DOHH2 (cell line): Measurements from ENCODE around the gene GSK3B.

ENCODE experiments used
- H3F3A ChIP-seq: fragments of 200-600 bp; sonication (generic), shearing (Covaris generic); 2 replicates; pipeline ENCODE4 v1.6.0; 2016; ENCODE audit warnings: antibody characterized with exemption, mild to moderate bottlenecking; ENCODE audit not compliant: control insufficient read depth, insufficient read depth
- H3K27ac ChIP-seq: fragments of 200-600 bp; sonication (generic); 2 replicates; pipeline ENCODE4 v1.5.1; 2014; ENCODE audit warnings: low read depth, mild to moderate bottlenecking, low read length, moderate library complexity
- H3K27me3 ChIP-seq: fragments of 200-600 bp; sonication (generic); 2 replicates; pipeline ENCODE4 v1.6.1; 2014; ENCODE audit warnings: mild to moderate bottlenecking, low read length, mixed read lengths; ENCODE audit not compliant: control insufficient read depth
- H3K36me3 ChIP-seq: fragments of 200-600 bp; sonication (generic); 2 replicates; pipeline ENCODE4 v1.6.1; 2014; ENCODE audit warnings: mild to moderate bottlenecking, low read length, moderate library complexity, mixed read lengths; ENCODE audit not compliant: control insufficient read depth
- H3K4me1 ChIP-seq: fragments of 200-600 bp; sonication (generic); 2 replicates; pipeline ENCODE4 v1.6.1; 2014; ENCODE audit warnings: mild to moderate bottlenecking, low read length, mixed read lengths; ENCODE audit not compliant: control insufficient read depth
- H3K4me2 ChIP-seq: fragments of 200-600 bp; sonication (generic); 2 replicates; pipeline ENCODE4 v1.6.0; 2014; ENCODE audit warnings: mild to moderate bottlenecking, low read length, moderate library complexity
- H3K4me3 ChIP-seq: fragments of 200-600 bp; sonication (generic); 2 replicates; pipeline ENCODE4 v1.5.1; 2014; ENCODE audit warnings: mild to moderate bottlenecking, low read length, mixed read lengths
- H3K79me2 ChIP-seq: fragments of 200-600 bp; sonication (generic); 2 replicates; pipeline ENCODE4 v1.6.1; 2014; ENCODE audit warnings: mild to moderate bottlenecking, low read length, mixed read lengths; ENCODE audit not compliant: control insufficient read depth
- H3K9me2 ChIP-seq: fragments of 200-600 bp; sonication (generic); replicated peaks from 2 replicates; pipeline ENCODE4 v1.6.1; 2014; ENCODE audit warnings: mild to moderate bottlenecking, low read length, mixed read lengths; ENCODE audit not compliant: control insufficient read depth
- H3K9me3 ChIP-seq: fragments of 200-600 bp; sonication (generic); 2 replicates; pipeline ENCODE4 v1.6.1; 2014; ENCODE audit warnings: antibody characterized with exemption, low read length, mixed read lengths; ENCODE audit not compliant: control insufficient read depth, insufficient read depth
- H4K20me1 ChIP-seq: fragments of 200-600 bp; sonication (generic); 2 replicates; pipeline ENCODE4 v1.6.0; 2014; ENCODE audit warnings: low read depth, mild to moderate bottlenecking, antibody characterized with exemption, low read length, moderate library complexity; ENCODE audit not compliant: control insufficient read depth, insufficient read depth
- CTCF ChIP-seq: fragments of 200-600 bp; sonication (generic); IDR thresholded peaks from one replicate; pipeline ENCODE4 v1.5.1; 2014; ENCODE audit warnings: antibody characterized with exemption, mild to moderate bottlenecking, low read depth, low read length; ENCODE audit not compliant: poor library complexity, severe bottlenecking
- EZH2phosphoT487 ChIP-seq: fragments of 200-600 bp; sonication (generic); IDR thresholded peaks from 2 replicates; pipeline ENCODE4 v1.6.1; 2017; ENCODE audit warnings: borderline replicate concordance, mild to moderate bottlenecking, antibody characterized with exemption, low read length, moderate library complexity, mixed read lengths

GSK3B gene

DNA sequence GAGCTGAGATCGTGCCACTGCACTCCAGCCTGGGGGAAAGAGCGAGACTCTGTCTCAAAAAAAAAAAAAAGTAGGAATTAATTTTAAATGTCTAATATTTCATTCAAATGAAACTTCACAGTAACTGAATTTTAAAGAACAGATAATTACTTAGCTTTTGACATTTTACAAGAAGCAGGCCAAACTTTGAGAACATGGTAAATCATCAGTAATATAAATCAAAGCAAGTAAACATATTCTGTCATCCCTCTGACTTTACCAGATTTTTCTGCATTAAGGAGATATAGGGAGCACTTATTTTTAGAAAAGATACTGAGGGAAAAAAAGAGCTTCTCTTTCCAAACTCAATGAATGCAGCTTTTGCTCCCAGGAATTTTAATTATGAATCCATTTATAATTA lies 275.3 kb downstream of the GSK3B start:
- Histone ChIP-seq H3K27me3 (no peaks in the 10 kb centered on the region), H4K20me1 (no peaks in the 10 kb centered on the region), H3K4me1 (no peaks in the 10 kb centered on the region), H3K9me2 (no peaks in the 10 kb centered on the region), H3K36me3 (no peaks in the 10 kb centered on the region), H3K4me3 (no peak overlapping the region), H3K27ac (no peak overlapping the region), H3K79me2 (no peaks in the 10 kb centered on the region), H3K9me3 (no peaks in the 10 kb centered on the region), H3K4me2 (no peak overlapping the region), H3F3A (peaks cover 7% of the 10 kb centered on the region)
- no peak for TF ChIP-seq CTCF
- TF ChIP-seq EZH2phosphoT487 = no peak

GRCh38 chr3:119817583-119818363 lies 276.5 kb downstream of the GSK3B start:
- TF ChIP-seq CTCF (no peak), EZH2phosphoT487 (no peak)
- Histone ChIP-seq H3K27me3 (no peaks in the 10 kb centered on the region), H3K4me2 (no peak overlapping the region), H3K36me3 (no peaks in the 10 kb centered on the region), H3K9me3 (no peaks in the 10 kb centered on the region), H4K20me1 (no peaks in the 10 kb centered on the region), H3K4me1 (no peaks in the 10 kb centered on the region), H3K9me2 (no peaks in the 10 kb centered on the region), H3F3A (peaks cover 7% of the 10 kb centered on the region), H3K4me3 (no peak overlapping the region), H3K79me2 (no peaks in the 10 kb centered on the region), H3K27ac (no peak overlapping the region)

- H3K79me2 ChIP-seq = no peaks in the 10 kb centered on the region
- no peaks in the 10 kb centered on the region for H3K9me3 ChIP-seq
- H3F3A ChIP-seq = peaks cover 4% of the 10 kb centered on the region; the same call in 1 of the 2 replicates
- H3K27me3 ChIP-seq = no peaks in the 10 kb centered on the region
- H3K4me3 ChIP-seq = no peak overlapping the region
- no peaks in the 10 kb centered on the region for H3K9me2 ChIP-seq
- H3K4me2 ChIP-seq = no peak overlapping the region
- no peaks in the 10 kb centered on the region for H4K20me1 ChIP-seq
- H3K36me3 ChIP-seq = no peaks in the 10 kb centered on the region
- H3K4me1 ChIP-seq = no peaks in the 10 kb centered on the region
- no peak for TF ChIP-seq CTCF
- no peak for TF ChIP-seq EZH2phosphoT487
- no peak overlapping the region for H3K27ac ChIP-seq
Observed at GRCh38 chr3:119817071-119817470, 277.2 kb downstream of the GSK3B start.

DNA sequence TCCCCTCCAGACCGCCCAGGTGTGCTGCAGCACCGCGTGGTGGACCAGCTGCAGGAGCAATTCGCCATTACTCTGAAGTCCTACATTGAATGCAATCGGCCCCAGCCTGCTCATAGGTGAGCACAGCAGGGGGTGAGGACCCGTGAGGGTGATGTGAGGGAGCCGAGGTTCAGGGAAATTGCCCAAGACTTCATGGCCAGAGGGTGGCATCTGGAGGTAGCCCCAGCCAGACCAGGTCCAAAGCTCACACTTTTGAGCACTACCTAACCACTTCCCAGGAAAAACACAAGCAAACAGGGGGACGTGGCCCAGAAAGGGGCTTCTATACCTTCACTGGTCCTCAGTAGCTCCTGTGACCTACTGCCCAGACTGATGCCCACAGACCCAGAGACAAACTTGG lies 278.5 kb downstream of the GSK3B start:
- H4K20me1 ChIP-seq = no peaks in the 10 kb centered on the region
- no peaks in the 10 kb centered on the region for H3K9me3 ChIP-seq
- no peaks in the 10 kb centered on the region for H3K27me3 ChIP-seq
- H3K4me2 ChIP-seq = no peak overlapping the region
- no peaks in the 10 kb centered on the region for H3K79me2 ChIP-seq
- TF ChIP-seq CTCF (no peak), EZH2phosphoT487 (no peak)
- H3K27ac ChIP-seq = no peak overlapping the region
- H3K9me2 ChIP-seq = no peaks in the 10 kb centered on the region
- H3F3A ChIP-seq = no peaks in the 10 kb centered on the region
- H3K36me3 ChIP-seq = no peaks in the 10 kb centered on the region
- no peaks in the 10 kb centered on the region for H3K4me1 ChIP-seq
- no peak overlapping the region for H3K4me3 ChIP-seq
